Heart left ventricle (tissue), 16 donors: Measurements from ENCODE around the gene LIN54. TPM values are rescaled to one million over a fixed set of nuclear protein-coding genes. Genes with fewer than 3 reads are reported as not detected.

Experiments used
- ATAC-seq, 4 donors: fragments of 200-7000 bp; cut with Tn5 transposase; one replicate each; pipeline ENCODE4 v1.9.1; 2020 to 2022; ENCODE audit warnings: moderate library complexity in 4 of 4, mild to moderate bottlenecking in 3 of 4, moderate number of reproducible peaks in 1 of 4
- DNase-seq, 5 donors: peaks; one replicate each; pipeline ENCODE4 v3.0.0-alpha.2; 2020
- H3K27ac ChIP-seq, 12 donors: fragments of 200-600 bp; sonication (generic) in 4 of 12; one replicate each; pipeline versions ENCODE4 v1.5.0 to v1.8.0; 2016 to 2022; ENCODE audit warnings: mild to moderate bottlenecking in 2 of 12
- H3K27me3 ChIP-seq, 9 donors: fragments of 200-600 bp; sonication (generic) in 2 of 9; one replicate each; pipeline versions ENCODE4 v1.5.1 to v1.8.0; 2016 to 2022; ENCODE audit warnings: mild to moderate bottlenecking in 3 of 9
- H3K36me3 ChIP-seq, 9 donors: fragments of 200-600 bp; sonication (generic) in 2 of 9; one replicate each; pipeline versions ENCODE4 v1.5.0 to v1.8.0; 2018 to 2022; ENCODE audit warnings: mild to moderate bottlenecking in 2 of 9
- H3K4me1 ChIP-seq, 12 donors: fragments of 200-600 bp; sonication (generic) in 4 of 12; one replicate each; pipeline versions ENCODE4 v1.5.0 to v1.8.0; 2016 to 2022; ENCODE audit warnings: mild to moderate bottlenecking in 3 of 12
- H3K4me3 ChIP-seq, 12 donors: fragments of 200-600 bp; sonication (generic) in 4 of 12; one replicate each; pipeline versions ENCODE4 v1.5.0 to v1.8.0; 2017 to 2022; ENCODE audit warnings: mild to moderate bottlenecking in 9 of 12, moderate library complexity in 4 of 12
- H3K9me3 ChIP-seq, 12 donors: fragments of 200-600 bp; sonication (generic) in 4 of 12; one replicate each; pipeline versions ENCODE4 v1.5.0 to v1.8.0; 2016 to 2022; ENCODE audit warnings: mild to moderate bottlenecking in 1 of 12
- CTCF ChIP-seq, 12 donors: fragments of 200-600 bp; sonication (generic) in 4 of 12; IDR thresholded peaks; one replicate each; pipeline versions ENCODE4 v1.5.0 to v1.8.0; 2018 to 2022; ENCODE audit warnings: antibody characterized with exemption in 12 of 12, mild to moderate bottlenecking in 5 of 12
- POLR2A ChIP-seq, 2 donors: fragments of 450-650 bp; IDR thresholded peaks; one replicate each; pipeline ENCODE4 v1.6.1; 2017; ENCODE audit warnings: antibody characterized with exemption in 2 of 2, mild to moderate bottlenecking in 2 of 2, moderate library complexity in 2 of 2
- WGBS, 4 donors: extraction: QIAGEN DNeasy Blood & Tissue Kit in 2 of 4; methylation state at CpG; one replicate each; pipeline versions ENCODE4 v1.1.5 to v1.1.7; 2013 to 2018; 5-methylcytosine and 5-hydroxymethylcytosine counted together
- intact Hi-C, 10 donors: fragments of 100-400 bp; cut with DNase I; formaldehyde crosslinking; loops; one replicate each; pipeline versions ENCODE4 v1.11.1 to v1.14.2; 2022
- polyA plus RNA-seq, 2 donors: library from polyadenylated mRNA; stranded (reverse); fragments of 200-250 nt; gene quantifications; one replicate each; pipeline ENCODE4 v1.2.3, GENCODE V29; 2013
- total RNA-seq, 9 donors: library from RNA; depleted of rRNA in 2 of 9; stranded (reverse); fragments of >200 nt in 2 of 9; fragmentation: NEBNext Ultra II Directional in 3 of 9; extraction: Animal tissue kit (Norgen Biotek cat#: 25700) in 3 of 9; gene quantifications; one replicate each; pipeline versions ENCODE4 v1.1.0 to v1.2.4, GENCODE V29; 2016 to 2023
- donor health status: ischemic (EF 13 %, LVEDD 7.1; RV severe dilation, severe dysfunction).
- donor health status: healthy with polysubstance abuse.
- donor health status: DM: no; HTN: yes; CAD: no.
- donor health status: DM: no; HTN: no; CAD: no.
- donor health status: ischemic (EF 25% LVEDD 6.9; RV normal size, moderate dysfunction).
- donor health status: ischemic (EF 25% LVEDD 5.7; RV mildly dilated, moderate dysfunction).
- donor health status: healthy.
- donor health status: DM: yes; HTN: yes; CAD: no.
- donor health status: ischemic (EF 35%, LVEDD 5.7; RV mildly dilated, moderate dysfunction).
- donor health status: nonischemic (EF 11% LVEDD 7.7; RV severe dilation, severe dysfunction).
- donor health status: DM: yes; HTN: yes; CAD: no.
- donor health status: PGD.
- donor health status: ischemic (EF 29% LVEDD 5.4; RV normal size, mild dysfunction).
- donor health status: nonischemic (EF 23%, LVEDD 6.1; RV moderate dilation, normal function).

LIN54 gene
- total and polyA plus RNA-seq, 11 donors, result 1.6 to 11.4 (median 7.1) TPM

DNA sequence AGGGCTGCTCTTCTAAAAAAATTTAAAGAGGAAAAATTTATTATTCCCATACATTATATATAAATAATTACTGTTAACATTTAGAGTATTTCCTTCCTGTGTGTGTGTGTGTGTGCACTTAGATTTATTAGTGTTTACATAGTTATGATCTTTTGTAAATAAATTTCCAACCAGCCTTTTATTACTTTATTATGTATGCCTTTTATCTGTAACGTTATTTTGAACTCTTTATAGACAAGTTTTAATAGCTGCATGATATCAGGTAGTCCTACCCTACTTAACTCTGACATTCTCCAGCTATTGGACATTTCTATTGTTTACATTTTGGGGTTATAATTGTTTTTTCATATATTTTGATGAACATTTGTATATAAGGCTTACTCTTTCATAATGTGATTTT is 101.3 kb downstream of the LIN54 start:
- Histone ChIP-seq H3K4me1 (peaks cover 0 to 11% (median 0%) of the 10 kb centered on the region in 12 donors), H3K36me3 (peaks cover 0 to 83% (median 21%) of the 10 kb centered on the region in 9 donors), H3K27me3 (no peaks in the 10 kb centered on the region), H3K4me3 (no peak overlapping the region), H3K27ac (no peak overlapping the region), H3K9me3 (no peaks in the 10 kb centered on the region)
- DNase-seq (no peak), ATAC-seq (no peak)
- WGBS, 4 donors, result 58 to 68% (median 64%) methylated on average over 1 of the region's 1 CpG
- TF ChIP-seq CTCF (IDR thresholded peaks at IDR 0.05) (no peak), POLR2A (IDR thresholded peaks at IDR 0.05) (no peak)
- intact Hi-C loops, result loop anchor here in 1 of 10 donors (10.0 kb wide), 1 partner anchor 105 kb away; the partner anchor contains the start of gene LIN54

DNA sequence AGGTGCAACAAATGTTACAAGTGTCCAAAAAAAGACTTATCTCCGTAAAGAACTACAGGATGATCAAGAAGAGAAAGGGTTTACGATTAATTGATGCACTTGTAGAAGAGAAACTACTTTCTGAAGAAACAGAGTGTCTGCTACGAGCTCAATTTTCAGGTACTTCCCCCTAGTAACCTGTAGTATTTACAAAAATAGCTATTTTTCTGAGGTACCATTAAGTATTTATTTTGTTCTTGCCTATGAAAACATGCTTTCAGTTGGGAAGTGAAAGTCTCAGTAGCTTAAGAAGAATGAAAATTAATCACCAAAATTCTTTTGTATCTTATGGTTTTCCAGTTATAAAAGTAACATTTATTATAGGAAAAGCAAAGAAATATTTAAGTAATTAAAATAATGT is 104.2 kb downstream of the LIN54 start:
- peaks cover 0 to 65% (median 21%) of the 10 kb centered on the region in 9 donors for H3K36me3 ChIP-seq
- WGBS, 4 donors, result 91 to 95% (median 94%) methylated on average over 3 of the region's 3 CpGs
- intact Hi-C loops, result loop anchor here in 1 of 10 donors (10.0 kb wide), 1 partner anchor 108 kb away; the partner anchor contains the start of gene LIN54
- DNase-seq, result no peak
- no peak overlapping the region for H3K27ac ChIP-seq
- H3K4me3 ChIP-seq, result no peak overlapping the region
- H3K9me3 ChIP-seq, result no peaks in the 10 kb centered on the region
- TF ChIP-seq POLR2A (IDR thresholded peaks at IDR 0.05), result no peak
- no peak for TF ChIP-seq CTCF (IDR thresholded peaks at IDR 0.05)
- H3K4me1 ChIP-seq, result peaks cover 0 to 17% (median 5%) of the 10 kb centered on the region in 12 donors
- H3K27me3 ChIP-seq, result no peaks in the 10 kb centered on the region
- ATAC-seq, result no peak

GRCh38 chr4:82905205-82905604 is 105.4 kb downstream of the LIN54 start:
- WGBS, 4 donors, result 80 to 85% (median 83%) methylated on average over 2 of the region's 2 CpGs
- DNase-seq, result no peak
- no peak overlapping the region for H3K4me3 ChIP-seq
- intact Hi-C loops, result loop anchor here in 1 of 10 donors (10.0 kb wide), 1 partner anchor 110 kb away; the partner anchor contains the start of gene LIN54
- H3K27ac ChIP-seq, result no peak overlapping the region
- no peak for ATAC-seq
- peaks cover 0 to 21% (median 7%) of the 10 kb centered on the region in 12 donors for H3K4me1 ChIP-seq
- peaks cover 0 to 56% (median 20%) of the 10 kb centered on the region in 9 donors for H3K36me3 ChIP-seq
- no peaks in the 10 kb centered on the region for H3K9me3 ChIP-seq
- TF ChIP-seq POLR2A (IDR thresholded peaks at IDR 0.05) (no peak), CTCF (IDR thresholded peaks at IDR 0.05) (no peak)
- H3K27me3 ChIP-seq, result no peaks in the 10 kb centered on the region

DNA sequence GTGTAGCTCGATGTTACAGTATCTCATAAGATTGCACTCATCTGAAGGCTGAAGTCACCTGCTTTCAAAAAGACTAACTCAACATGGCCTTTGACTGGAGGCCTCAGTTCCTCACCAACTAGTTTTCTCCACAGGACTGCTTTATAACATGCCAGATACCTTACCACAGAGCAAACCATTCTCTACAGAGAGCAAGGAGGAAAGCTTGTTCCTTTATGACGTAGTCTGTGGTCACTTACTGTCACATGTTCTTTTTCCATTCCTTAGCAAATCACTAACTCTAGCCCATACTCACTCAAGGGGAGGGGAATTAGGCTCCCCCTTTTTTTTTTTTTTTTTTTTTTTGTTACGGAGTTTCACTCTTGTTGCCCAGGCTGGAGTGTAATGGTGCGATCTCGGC is 106.9 kb downstream of the LIN54 start:
- 91 to 97% (median 95%) methylated on average over 5 of the region's 5 CpGs for WGBS, 4 donors
- H3K27me3 ChIP-seq, result no peaks in the 10 kb centered on the region
- no peaks in the 10 kb centered on the region for H3K9me3 ChIP-seq
- no peak overlapping the region for H3K4me3 ChIP-seq
- no peak for TF ChIP-seq CTCF (IDR thresholded peaks at IDR 0.05)
- ATAC-seq (no peak), DNase-seq (no peak)
- peaks cover 0 to 44% (median 20%) of the 10 kb centered on the region in 9 donors for H3K36me3 ChIP-seq
- H3K27ac ChIP-seq, result no peak overlapping the region
- H3K4me1 ChIP-seq, result peaks cover 0 to 30% (median 14%) of the 10 kb centered on the region in 12 donors
- intact Hi-C loops, result loop anchor here in 6 of 10 donors (5.0 to 10.0 kb wide), 4 partner anchors 109 to 441 kb away; partner anchors contain the start of gene LIN54 (in 4 of the 6)
